OCI-LY7 (cell line): Measurements from ENCODE around the gene ITGB7. TPM values are rescaled to one million over a fixed set of nuclear protein-coding genes. Genes with fewer than 3 reads are reported as not detected.

ENCODE experiments used
- BruUV-seq: library from RNA; stranded (reverse); fragments of 400-500 nt; replicated peaks from 2 replicates; lab custom pipeline; 2021; lab: Mats Ljungman, UMichigan
- CTCF ChIA-PET: fragments of 300-600 bp; sonication (Branson Sonifier 250); formaldehyde crosslinking; loops from one replicate; lab custom pipeline; 2022; ENCODE audit warnings: antibody characterized with exemption; ENCODE audit not compliant: unreplicated experiment; lab: Charles Lee
- POLR2A ChIA-PET: fragments of 300-600 bp; sonication (Branson Sonifier 250); formaldehyde crosslinking; loops from one replicate; lab custom pipeline; 2022; ENCODE audit warnings: antibody characterized with exemption; lab: Charles Lee
- DNase-seq: peaks from one replicate; pipeline ENCODE4 v3.0.0-alpha.2; 2015; ENCODE audit warnings: low spot score
- H2AFZ ChIP-seq: fragments of 200-600 bp; sonication (generic), shearing (Covaris generic); 2 replicates; pipeline ENCODE4 v1.6.1; 2014; ENCODE audit warnings: mild to moderate bottlenecking, antibody characterized with exemption, low read length, moderate library complexity
- H3K27ac ChIP-seq: fragments of 200-600 bp; sonication (generic); 2 replicates; pipeline ENCODE4 v1.5.1; 2014; ENCODE audit warnings: mixed run types, low read depth, mild to moderate bottlenecking, moderate library complexity, low read length, inconsistent platforms; ENCODE audit not compliant: poor library complexity, severe bottlenecking
- H3K36me3 ChIP-seq: fragments of 200-600 bp; sonication (generic); 2 replicates; pipeline ENCODE4 v1.6.1; 2014; ENCODE audit warnings: mild to moderate bottlenecking, antibody characterized with exemption, low read length, moderate library complexity, mixed read lengths; ENCODE audit not compliant: insufficient read depth
- H3K4me1 ChIP-seq: fragments of 200-600 bp; sonication (generic); 2 replicates; pipeline ENCODE4 v1.5.1; 2014; ENCODE audit warnings: mild to moderate bottlenecking, low read length; ENCODE audit not compliant: insufficient read depth, poor library complexity, severe bottlenecking
- H3K4me2 ChIP-seq: fragments of 200-600 bp; sonication (generic); 2 replicates; pipeline ENCODE4 v1.6.1; 2014; ENCODE audit warnings: mild to moderate bottlenecking, low read length
- H3K4me3 ChIP-seq: fragments of 200-600 bp; sonication (generic); 2 replicates; pipeline ENCODE4 v1.5.1; 2014; ENCODE audit warnings: mild to moderate bottlenecking, low read depth, low read length; ENCODE audit not compliant: poor library complexity, severe bottlenecking
- H3K79me2 ChIP-seq: fragments of 200-600 bp; sonication (generic); 2 replicates; pipeline ENCODE4 v1.6.1; 2016; ENCODE audit warnings: low read depth, mild to moderate bottlenecking, low read length, moderate library complexity, mixed read lengths; ENCODE audit not compliant: insufficient read depth
- H3K9me2 ChIP-seq: fragments of 200-600 bp; sonication (generic); 2 replicates; pipeline ENCODE4 v1.6.1; 2016; ENCODE audit warnings: mild to moderate bottlenecking, low read length, mixed read lengths; ENCODE audit not compliant: insufficient read depth
- H3K9me3 ChIP-seq: fragments of 200-600 bp; sonication (generic); 2 replicates; pipeline ENCODE4 v1.6.1; 2014; ENCODE audit warnings: mild to moderate bottlenecking, mixed run types, low read length, mixed read lengths
- H4K20me1 ChIP-seq: fragments of 200-600 bp; sonication (generic); 2 replicates; pipeline ENCODE4 v1.6.1; 2014; ENCODE audit warnings: mild to moderate bottlenecking, antibody characterized with exemption, low read length, moderate library complexity, mixed read lengths; ENCODE audit not compliant: insufficient read depth
- CTCF ChIP-seq: fragments of 200-600 bp; sonication (generic); conservative IDR thresholded peaks from 2 replicates; pipeline ENCODE4 v1.5.1; 2014; ENCODE audit warnings: mild to moderate bottlenecking, antibody characterized with exemption, low read length, moderate library complexity, mixed read lengths
- EZH2phosphoT487 ChIP-seq: fragments of 200-600 bp; sonication (generic); IDR thresholded peaks from 2 replicates; pipeline ENCODE4 v1.6.1; 2018; ENCODE audit warnings: low read depth, borderline replicate concordance, mild to moderate bottlenecking, mixed run types, antibody characterized with exemption, low read length, moderate library complexity, mixed read lengths
- intact Hi-C: fragments of 100-400 bp; cut with micrococcal nuclease; formaldehyde crosslinking; loops from one replicate; pipeline ENCODE4 v1.10.0; 2022; ENCODE audit not compliant: unreplicated experiment
- small RNA-seq: library from RNA; depleted of rRNA; stranded (forward); fragments of <200 nt; gene quantifications from one replicate; pipeline ENCODE3, GENCODE V24; 2014
- total RNA-seq, 2 experiments: library from RNA; depleted of rRNA in 1 of 2; stranded (reverse); fragments of >200 nt in 1 of 2; shearing (Covaris generic) in 1 of 2; gene quantifications; 2 replicates each; pipeline ENCODE4 v1.2.3, GENCODE V29; 2014 to 2022

Gene ITGB7
- total RNA-seq, 2 experiments from 2014 or later, result 51.7 to 207 TPM

DNA sequence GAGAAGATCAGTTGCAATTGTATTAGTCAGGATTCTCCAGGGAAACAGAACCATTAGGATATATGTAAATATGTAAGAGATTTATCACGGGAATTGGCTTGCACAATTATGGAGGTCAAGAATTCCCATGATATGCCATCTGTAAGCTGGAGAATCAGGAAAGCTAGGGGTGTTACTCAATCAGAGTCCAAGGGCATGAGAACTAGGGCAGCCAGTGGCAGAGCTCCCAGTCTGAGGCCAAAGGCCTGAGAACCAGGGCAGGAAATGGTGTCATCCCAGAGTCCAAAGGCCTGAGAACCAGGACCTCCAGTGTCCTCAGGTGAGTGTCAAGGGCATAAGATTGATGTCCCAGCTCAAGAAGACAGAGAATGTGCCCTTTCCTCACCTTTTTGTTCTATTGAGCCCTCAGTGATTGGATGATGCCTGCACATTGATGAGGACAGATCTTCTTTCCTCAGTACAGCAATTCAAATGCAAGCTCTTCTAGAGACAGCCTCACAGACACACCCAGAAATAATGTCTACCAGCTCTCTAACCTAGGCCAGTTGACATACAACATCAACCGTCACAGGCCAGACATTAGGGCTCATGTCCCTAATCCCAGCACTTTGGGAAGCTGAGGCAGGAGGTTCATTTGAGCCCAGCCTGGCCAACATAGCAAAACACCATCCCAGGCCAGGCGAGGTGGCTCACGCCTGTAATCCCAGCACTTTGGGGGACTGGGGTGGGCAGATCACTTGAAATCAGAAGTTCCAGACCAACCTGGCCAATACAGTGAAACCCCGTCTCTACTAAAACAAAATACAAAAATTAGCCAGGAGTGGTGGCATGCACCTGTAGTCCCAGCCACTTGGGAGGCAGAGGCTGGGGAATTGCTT, 61.4 kb downstream of the ITGB7 start:
- no peak for DNase-seq
- Histone ChIP-seq H3K36me3 (no peaks in the 10 kb centered on the region), H3K4me3 (no peak overlapping the region), H3K79me2 (no peaks in the 10 kb centered on the region), H3K4me1 (no peaks in the 10 kb centered on the region), H4K20me1 (no peaks in the 10 kb centered on the region), H3K4me2 (no peak overlapping the region), H2AFZ (no peak overlapping the region), H3K27ac (no peak overlapping the region), H3K9me3 (no peaks in the 10 kb centered on the region), H3K9me2 (no peaks in the 10 kb centered on the region)
- CTCF ChIA-PET, result no interaction called here
- TF ChIP-seq CTCF (no peak), EZH2phosphoT487 (no peak)
- no TSS peak for BruUV-seq
- POLR2A ChIA-PET, result interaction anchor here (0.6 to 1.3 kb wide), 3 partner anchors 15 to 108 kb away, joined by 3 to 4 read pairs (median 3); no protein-coding TSS in a partner anchor
- intact Hi-C loops, result no loop called here

- H3K4me1 ChIP-seq, result no peaks in the 10 kb centered on the region
- H2AFZ ChIP-seq, result no peak overlapping the region
- no peaks in the 10 kb centered on the region for H3K79me2 ChIP-seq
- no TSS peak for BruUV-seq
- intact Hi-C loops, result no loop called here
- POLR2A ChIA-PET, result interaction anchor here (0.6 to 0.7 kb wide), 4 partner anchors 8 to 124 kb away, joined by 3 to 5 read pairs (median 4); no protein-coding TSS in a partner anchor
- no peak overlapping the region for H3K4me3 ChIP-seq
- H3K4me2 ChIP-seq, result no peak overlapping the region
- no peak for DNase-seq
- no peaks in the 10 kb centered on the region for H4K20me1 ChIP-seq
- H3K9me3 ChIP-seq, result 0 out of 2 replicates have a peak, but pooled peaks cover 6% of the 10 kb centered on the region
- no peaks in the 10 kb centered on the region for H3K9me2 ChIP-seq
- CTCF ChIA-PET, result no interaction called here
- H3K27ac ChIP-seq, result no peak overlapping the region
- TF ChIP-seq EZH2phosphoT487 (no peak), CTCF (no peak)
- H3K36me3 ChIP-seq, result no peaks in the 10 kb centered on the region
Measured at GRCh38 chr12:53143355-53143754, 63.7 kb downstream of the ITGB7 start.

Small RNA genes lying within 50 kb of the gene (small RNA-seq; reads per million reads assigned to genes)
- not detected for gene HIGD1AP1

Other genes with a start within 250 kb of the ITGB7 start
- 645 and 872 TPM in 2 replicates for gene EIF4B, start 200.8 kb downstream of the ITGB7 start, total RNA-seq (2014; rRNA removed; shearing (Covaris generic))
- gene EIF4B, start 200.8 kb downstream of the ITGB7 start, total RNA-seq (2022), result 745 and 898 TPM in 2 replicates
- gene TNS2, start 157.2 kb downstream of the ITGB7 start, total RNA-seq (2014; rRNA removed; shearing (Covaris generic)), result 0.25 TPM in 1 of 2 replicates, not detected in the other
- 1.3 and 1.6 TPM in 2 replicates for gene TNS2, start 157.2 kb downstream of the ITGB7 start, total RNA-seq (2022)
- gene SPRYD3, start 127.9 kb downstream of the ITGB7 start, total RNA-seq (2014; rRNA removed; shearing (Covaris generic)), result 7.3 and 10.9 TPM in 2 replicates
- 17.2 and 20.5 TPM in 2 replicates for gene SPRYD3, start 127.9 kb downstream of the ITGB7 start, total RNA-seq (2022)
- not detected in 2 replicates for gene IGFBP6, start 109.6 kb downstream of the ITGB7 start, total RNA-seq (2014; rRNA removed; shearing (Covaris generic))
- 1.2 and 2.9 TPM in 2 replicates for gene IGFBP6, start 109.6 kb downstream of the ITGB7 start, total RNA-seq (2022)
- gene SOAT2, start 103.8 kb downstream of the ITGB7 start, total RNA-seq (2014; rRNA removed; shearing (Covaris generic)), result 0.06 and 0.08 TPM in 2 replicates
- 1.2 and 1.8 TPM in 2 replicates for gene SOAT2, start 103.8 kb downstream of the ITGB7 start, total RNA-seq (2022)
- 26.1 and 31.6 TPM in 2 replicates for gene ZNF740, start 26.5 kb downstream of the ITGB7 start, total RNA-seq (2014; rRNA removed; shearing (Covaris generic))
- gene ZNF740, start 26.5 kb downstream of the ITGB7 start, total RNA-seq (2022), result 58.2 and 66.5 TPM in 2 replicates
- 18.9 and 25.8 TPM in 2 replicates for gene CSAD, start 26.3 kb downstream of the ITGB7 start, total RNA-seq (2014; rRNA removed; shearing (Covaris generic))
- 26.9 and 32.0 TPM in 2 replicates for gene CSAD, start 26.3 kb downstream of the ITGB7 start, total RNA-seq (2022)
- 1.4 and 7.0 TPM in 2 replicates for gene RARG, start 25.0 kb upstream of the ITGB7 start, total RNA-seq (2014; rRNA removed; shearing (Covaris generic))
- gene RARG, start 25.0 kb upstream of the ITGB7 start, total RNA-seq (2022), result 5.1 and 8.4 TPM in 2 replicates
- 77.4 and 78.2 TPM in 2 replicates for gene ESPL1, start 61.0 kb upstream of the ITGB7 start, total RNA-seq (2014; rRNA removed; shearing (Covaris generic))
- 121 and 137 TPM in 2 replicates for gene ESPL1, start 61.0 kb upstream of the ITGB7 start, total RNA-seq (2022)
- 348 and 394 TPM in 2 replicates for gene PFDN5, start 88.3 kb upstream of the ITGB7 start, total RNA-seq (2014; rRNA removed; shearing (Covaris generic))
- 264 TPM in 2 replicates for gene PFDN5, start 88.3 kb upstream of the ITGB7 start, total RNA-seq (2022)
- 41.0 and 53.4 TPM in 2 replicates for gene MYG1, start 92.4 kb upstream of the ITGB7 start, total RNA-seq (2014; rRNA removed; shearing (Covaris generic))
- gene MYG1, start 92.4 kb upstream of the ITGB7 start, total RNA-seq (2022), result 59.3 and 64.9 TPM in 2 replicates
- 85.5 and 95.6 TPM in 2 replicates for gene AAAS, start 114.4 kb upstream of the ITGB7 start, total RNA-seq (2014; rRNA removed; shearing (Covaris generic))
- 94.5 and 109 TPM in 2 replicates for gene AAAS, start 114.4 kb upstream of the ITGB7 start, total RNA-seq (2022)
- gene SP7, start 129.1 kb upstream of the ITGB7 start, total RNA-seq (2014; rRNA removed; shearing (Covaris generic)), result 0.16 TPM in 1 of 2 replicates, not detected in the other
- 0.27 TPM in 1 of 2 replicates, not detected in the other for gene SP7, start 129.1 kb upstream of the ITGB7 start, total RNA-seq (2022)
- 47.3 and 58.9 TPM in 2 replicates for gene SP1, start 172.9 kb upstream of the ITGB7 start, total RNA-seq (2014; rRNA removed; shearing (Covaris generic))
- 83.9 and 93.9 TPM in 2 replicates for gene SP1, start 172.9 kb upstream of the ITGB7 start, total RNA-seq (2022)
- not detected in 2 replicates for gene AMHR2, start 216.6 kb upstream of the ITGB7 start, total RNA-seq (2014; rRNA removed; shearing (Covaris generic))
- gene AMHR2, start 216.6 kb upstream of the ITGB7 start, total RNA-seq (2022), result not detected in 2 replicates
- gene PRR13, start 234.5 kb upstream of the ITGB7 start, total RNA-seq (2014; rRNA removed; shearing (Covaris generic)), result 54.1 and 83.9 TPM in 2 replicates
- gene PRR13, start 234.5 kb upstream of the ITGB7 start, total RNA-seq (2022), result 219 and 230 TPM in 2 replicates
- gene PCBP2, start 244.9 kb upstream of the ITGB7 start, total RNA-seq (2014; rRNA removed; shearing (Covaris generic)), result 183 and 209 TPM in 2 replicates
- gene PCBP2, start 244.9 kb upstream of the ITGB7 start, total RNA-seq (2022), result 1,015 and 1,037 TPM in 2 replicates